Liver (tissue), 9 donors: ENCODE measurements around the gene GPR148. TPM values are rescaled to one million over a fixed set of nuclear protein-coding genes. Genes with fewer than 3 reads are reported as not detected.

Experiments
- DNase-seq: peaks from one replicate; pipeline ENCODE4 v3.0.0-alpha.2; 2017; ENCODE audit warnings: low spot score
- H3K27ac ChIP-seq, 2 donors: one replicate each; pipeline ENCODE4 v1.7.0; 2013; ENCODE audit warnings: inconsistent platforms in 2 of 2, low read length in 2 of 2, control low read depth in 1 of 2, low read depth in 1 of 2, mild to moderate bottlenecking in 1 of 2
- H3K27me3 ChIP-seq, 4 donors: one replicate each; pipeline versions ENCODE4 v1.6.1 to v1.7.0; 2013; ENCODE audit warnings: low read length in 3 of 4, inconsistent platforms in 1 of 4, mild to moderate bottlenecking in 1 of 4, moderate library complexity in 1 of 4; ENCODE audit not compliant: control insufficient read depth in 4 of 4, insufficient read depth in 4 of 4
- H3K36me3 ChIP-seq, 4 donors: one replicate each; pipeline versions ENCODE4 v1.6.1 to v1.7.0; 2013; ENCODE audit warnings: low read length in 3 of 4, mild to moderate bottlenecking in 3 of 4, low read depth in 1 of 4, moderate library complexity in 1 of 4; ENCODE audit not compliant: control insufficient read depth in 4 of 4, insufficient read depth in 3 of 4
- H3K4me1 ChIP-seq, 4 donors: one replicate each; pipeline versions ENCODE4 v1.6.1 to v1.7.0; 2013; ENCODE audit warnings: low read length in 3 of 4, mild to moderate bottlenecking in 3 of 4, moderate library complexity in 1 of 4; ENCODE audit not compliant: control insufficient read depth in 4 of 4, insufficient read depth in 4 of 4
- H3K4me3 ChIP-seq, 3 donors: one replicate each; pipeline versions ENCODE4 v1.6.1 to v1.7.0; 2013; ENCODE audit warnings: low read length in 3 of 3, control low read depth in 1 of 3, low read depth in 1 of 3, mild to moderate bottlenecking in 1 of 3
- H3K9ac ChIP-seq, 2 donors: one replicate each; pipeline ENCODE4 v1.7.0; 2013; ENCODE audit warnings: low read length in 2 of 2, mild to moderate bottlenecking in 2 of 2, moderate library complexity in 2 of 2, control low read depth in 1 of 2, low read depth in 1 of 2
- H3K9me3 ChIP-seq, 4 donors: one replicate each; pipeline versions ENCODE4 v1.6.1 to v1.7.0; 2013; ENCODE audit warnings: low read length in 3 of 4; ENCODE audit not compliant: control insufficient read depth in 4 of 4
- ATF3 ChIP-seq: IDR thresholded peaks from 2 replicates; pipeline ENCODE4 v1.6.1; 2016; ENCODE audit warnings: antibody characterized with exemption
- CTCF ChIP-seq: fragments of 150-350 bp; IDR thresholded peaks from 2 replicates; pipeline ENCODE4 v1.5.1; 2017; ENCODE audit warnings: improper control_type of control experiment, low read depth, low read length; ENCODE audit not compliant: missing input control
- EGR1 ChIP-seq, 2 donors: IDR thresholded peaks; 2 replicates each; pipeline ENCODE4 v1.6.1; 2016 to 2018; ENCODE audit warnings: antibody characterized with exemption in 2 of 2, low read depth in 2 of 2
- FOXA1 ChIP-seq: IDR thresholded peaks from 2 replicates; pipeline ENCODE4 v1.6.1; 2016; ENCODE audit warnings: antibody characterized with exemption
- FOXA2 ChIP-seq: IDR thresholded peaks from 2 replicates; pipeline ENCODE4 v1.6.1; 2016; ENCODE audit warnings: antibody characterized with exemption
- GABPA ChIP-seq, 2 donors: IDR thresholded peaks in 1 of 2; conservative IDR thresholded peaks in 1 of 2; 2 replicates each; pipeline ENCODE4 v1.6.1; 2016; ENCODE audit warnings: antibody characterized with exemption in 2 of 2, mild to moderate bottlenecking in 1 of 2, moderate library complexity in 1 of 2
- HNF4A ChIP-seq, 2 donors: conservative IDR thresholded peaks; 2 replicates each; pipeline ENCODE4 v1.6.1; 2016; ENCODE audit warnings: antibody characterized with exemption in 2 of 2, mild to moderate bottlenecking in 2 of 2
- HNF4G ChIP-seq: IDR thresholded peaks from 2 replicates; pipeline ENCODE4 v1.6.1; 2016; ENCODE audit warnings: antibody characterized with exemption
- JUND ChIP-seq, 2 donors: IDR thresholded peaks; 2 replicates each; pipeline ENCODE4 v1.6.1; 2016; ENCODE audit warnings: antibody characterized with exemption in 2 of 2
- MAX ChIP-seq: IDR thresholded peaks from 2 replicates; pipeline ENCODE4 v1.6.1; 2016; ENCODE audit warnings: antibody characterized with exemption
- NR2F2 ChIP-seq: IDR thresholded peaks from 2 replicates; pipeline ENCODE4 v1.6.1; 2016; ENCODE audit warnings: antibody characterized with exemption
- RAD21 ChIP-seq, 2 donors: IDR thresholded peaks; 2 replicates each; pipeline ENCODE4 v1.6.1; 2016; ENCODE audit warnings: antibody characterized with exemption in 2 of 2, mild to moderate bottlenecking in 2 of 2
- RXRA ChIP-seq, 2 donors: IDR thresholded peaks; 2 replicates each; pipeline ENCODE4 v1.6.1; 2017 to 2018; ENCODE audit warnings: antibody characterized with exemption in 2 of 2, mild to moderate bottlenecking in 1 of 2
- SP1 ChIP-seq: IDR thresholded peaks from 2 replicates; pipeline ENCODE4 v1.6.1; 2018; ENCODE audit warnings: antibody characterized with exemption, mild to moderate bottlenecking
- TAF1 ChIP-seq: conservative IDR thresholded peaks from 2 replicates; pipeline ENCODE4 v1.6.1; 2016; ENCODE audit warnings: antibody characterized with exemption, mild to moderate bottlenecking
- YY1 ChIP-seq: IDR thresholded peaks from 2 replicates; pipeline ENCODE4 v1.6.1; 2016; ENCODE audit warnings: antibody characterized with exemption, mild to moderate bottlenecking
- ZBTB33 ChIP-seq: IDR thresholded peaks from 2 replicates; pipeline ENCODE4 v1.6.1; 2016; ENCODE audit warnings: antibody characterized with exemption
- WGBS: extraction: QIAGEN DNeasy Blood & Tissue Kit; methylation state at CpG from one replicate; pipeline ENCODE4 v1.1.7; 2013; 5-methylcytosine and 5-hydroxymethylcytosine counted together
- polyA plus RNA-seq, 2 donors: library from polyadenylated mRNA; stranded (reverse) in 1 of 2; unstranded in 1 of 2; fragments of 200-250 nt in 1 of 2; fragments of >200 nt in 1 of 2; fragmentation: Nextera tagmentation in 1 of 2; extraction: Ambion mirVana in 1 of 2; gene quantifications; one replicate each; pipeline versions ENCODE4 v1.2.1 to v1.2.3, GENCODE V29; 2013 to 2015
- total RNA-seq, 2 donors: library from RNA; depleted of rRNA; stranded (reverse); fragments of >200 nt; gene quantifications; one replicate each; pipeline ENCODE4 v1.2.3, GENCODE V29; 2014
- donor health status: healthy.
- donor health status: healthy.
- donor health status: healthy.
- donor health status: healthy.
- donor health status: healthy.

GPR148 gene
- total and polyA plus RNA-seq, 4 donors, result not detected

- no peak overlapping the region for H3K4me3 ChIP-seq
- peaks cover 0 to 3% (median 0%) of the 10 kb centered on the region in 4 donors for H3K27me3 ChIP-seq
- no peak overlapping the region for H3K9ac ChIP-seq
- H3K36me3 ChIP-seq, result no peaks in the 10 kb centered on the region
- peaks cover 0 to 7% (median 0%) of the 10 kb centered on the region in 4 donors for H3K9me3 ChIP-seq
- WGBS, result 77% methylated on average over 3 of the region's 3 CpGs
- TF ChIP-seq HNF4G (no peak), ZBTB33 (no peak), TAF1 (no peak), FOXA2 (no peak), FOXA1 (no peak), JUND (IDR thresholded peaks at IDR 0.05) (no peak), CTCF (no peak), YY1 (no peak), RXRA (IDR thresholded peaks at IDR 0.05) (no peak), RAD21 (IDR thresholded peaks at IDR 0.05) (no peak), SP1 (no peak), MAX (no peak), GABPA (IDR thresholded peaks at IDR 0.05 in 1 of 2, conservative IDR thresholded peaks at IDR 0.05 in 1 of 2) (no peak), HNF4A (conservative IDR thresholded peaks at IDR 0.05) (no peak), ATF3 (no peak), EGR1 (IDR thresholded peaks at IDR 0.05; ENCODE audit: low read depth in 2 of 2) (no peak)
- no peak for DNase-seq
- H3K27ac ChIP-seq, result no peak overlapping the region
- no peaks in the 10 kb centered on the region for H3K4me1 ChIP-seq
Measured at GRCh38 chr2:130720528-130720927, 8.3 kb upstream of the GPR148 start.

- DNase-seq, result no peak
- H3K4me3 ChIP-seq, result no peak overlapping the region
- peaks cover 0 to 3% (median 0%) of the 10 kb centered on the region in 4 donors for H3K4me1 ChIP-seq
- H3K9me3 ChIP-seq, result peaks cover 0 to 7% (median 0%) of the 10 kb centered on the region in 4 donors
- H3K27ac ChIP-seq, result no peak overlapping the region
- no peaks in the 10 kb centered on the region for H3K36me3 ChIP-seq
- 67% methylated on average over 2 of the region's 2 CpGs for WGBS
- peaks cover 0 to 15% (median 6%) of the 10 kb centered on the region in 4 donors for H3K27me3 ChIP-seq
- H3K9ac ChIP-seq, result no peak overlapping the region
- TF ChIP-seq HNF4G (no peak), NR2F2 (no peak), RXRA (IDR thresholded peaks at IDR 0.05) (no peak), FOXA1 (no peak), RAD21 (IDR thresholded peaks at IDR 0.05) (no peak), ATF3 (no peak), GABPA (IDR thresholded peaks at IDR 0.05 in 1 of 2, conservative IDR thresholded peaks at IDR 0.05 in 1 of 2) (no peak)
Measured at GRCh38 chr2:130724455-130724854, 4.4 kb upstream of the GPR148 start.
